ENCODE results near the gene TSHR.

DNA sequence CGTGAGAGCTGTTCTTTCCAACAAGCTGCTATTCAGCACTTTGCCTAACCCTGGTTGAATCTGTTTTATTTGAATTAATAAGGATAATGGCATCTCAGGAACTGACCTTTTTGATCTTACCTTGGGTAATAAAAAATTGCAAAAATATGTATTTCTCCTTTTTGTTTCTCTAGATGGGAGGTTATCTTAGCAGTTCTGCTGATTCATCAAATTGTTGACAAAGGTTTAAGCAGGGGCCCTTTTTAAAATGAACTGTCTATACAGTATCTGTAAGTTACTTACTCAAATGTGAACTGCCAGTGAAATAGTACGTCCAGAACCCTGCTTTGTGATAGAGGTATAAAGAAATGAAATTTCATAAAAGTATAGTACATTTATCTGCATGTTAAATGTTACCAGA is 681 bp downstream of the TSHR start:
- TF ChIP-seq CTCF (IDR thresholded peaks at IDR 0.05; ENCODE audit: insufficient read depth, low read length) (no peak), POLR2AphosphoS5 (IDR thresholded peaks at IDR 0.05; ENCODE audit: low read depth) (no peak), SPI1 (IDR thresholded peaks at IDR 0.05; ENCODE audit: borderline replicate concordance, low read depth) (no peak), GABPA (IDR thresholded peaks at IDR 0.05; ENCODE audit: low read depth) (no peak)
- TF ChIP-seq, protein P1, sequence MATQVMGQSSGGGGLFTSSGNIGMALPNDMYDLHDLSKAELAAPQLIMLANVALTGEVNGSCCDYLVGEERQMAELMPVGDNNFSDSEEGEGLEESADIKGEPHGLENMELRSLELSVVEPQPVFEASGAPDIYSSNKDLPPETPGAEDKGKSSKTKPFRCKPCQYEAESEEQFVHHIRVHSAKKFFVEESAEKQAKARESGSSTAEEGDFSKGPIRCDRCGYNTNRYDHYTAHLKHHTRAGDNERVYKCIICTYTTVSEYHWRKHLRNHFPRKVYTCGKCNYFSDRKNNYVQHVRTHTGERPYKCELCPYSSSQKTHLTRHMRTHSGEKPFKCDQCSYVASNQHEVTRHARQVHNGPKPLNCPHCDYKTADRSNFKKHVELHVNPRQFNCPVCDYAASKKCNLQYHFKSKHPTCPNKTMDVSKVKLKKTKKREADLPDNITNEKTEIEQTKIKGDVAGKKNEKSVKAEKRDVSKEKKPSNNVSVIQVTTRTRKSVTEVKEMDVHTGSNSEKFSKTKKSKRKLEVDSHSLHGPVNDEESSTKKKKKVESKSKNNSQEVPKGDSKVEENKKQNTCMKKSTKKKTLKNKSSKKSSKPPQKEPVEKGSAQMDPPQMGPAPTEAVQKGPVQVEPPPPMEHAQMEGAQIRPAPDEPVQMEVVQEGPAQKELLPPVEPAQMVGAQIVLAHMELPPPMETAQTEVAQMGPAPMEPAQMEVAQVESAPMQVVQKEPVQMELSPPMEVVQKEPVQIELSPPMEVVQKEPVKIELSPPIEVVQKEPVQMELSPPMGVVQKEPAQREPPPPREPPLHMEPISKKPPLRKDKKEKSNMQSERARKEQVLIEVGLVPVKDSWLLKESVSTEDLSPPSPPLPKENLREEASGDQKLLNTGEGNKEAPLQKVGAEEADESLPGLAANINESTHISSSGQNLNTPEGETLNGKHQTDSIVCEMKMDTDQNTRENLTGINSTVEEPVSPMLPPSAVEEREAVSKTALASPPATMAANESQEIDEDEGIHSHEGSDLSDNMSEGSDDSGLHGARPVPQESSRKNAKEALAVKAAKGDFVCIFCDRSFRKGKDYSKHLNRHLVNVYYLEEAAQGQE (IDR thresholded peaks at IDR 0.05; ENCODE audit: insufficient replicate concordance, low read depth) = no peak

Data from HL-60 (cell line).